Activated T-cell treated with anti-CD3 and anti-CD28 coated beads for 24 hours (primary cell): ENCODE data around the gene PLBD1.

Experiments used
- DNase-seq: peaks from one replicate; pipeline ENCODE4 v3.0.0-alpha.2; 2020; ENCODE audit warnings: low read depth

Gene PLBD1

GRCh38 chr12:14567351-14568162 lies at the start of gene PLBD1:
Gene PLBD1, minus strand, starts transcription at chr12:14567883. Its CDS starts 187 bp downstream, at chr12:14567696.
- DNase-seq, result no peak

DNA sequence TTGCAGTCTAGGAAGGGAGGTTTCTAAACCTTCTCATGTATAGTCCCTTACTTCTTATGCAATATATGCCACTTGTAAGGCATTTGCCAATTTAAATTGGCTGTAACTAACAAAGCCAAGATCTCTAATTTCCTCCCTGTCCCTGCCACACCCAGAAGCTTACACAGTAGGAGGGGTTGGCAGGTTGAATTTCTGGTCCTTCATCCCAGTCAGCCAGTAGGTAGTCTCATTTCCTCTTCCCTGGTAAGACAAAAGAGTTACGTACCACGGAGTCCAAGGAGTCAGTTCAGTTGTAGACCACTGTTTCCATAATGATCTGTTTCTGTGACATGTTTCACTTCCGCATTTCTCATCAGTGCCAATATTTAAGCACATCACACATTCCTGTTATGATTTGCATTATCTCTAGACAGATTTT lies 47.0 kb upstream of the PLBD1 start:
- DNase-seq, result no peak

DNA sequence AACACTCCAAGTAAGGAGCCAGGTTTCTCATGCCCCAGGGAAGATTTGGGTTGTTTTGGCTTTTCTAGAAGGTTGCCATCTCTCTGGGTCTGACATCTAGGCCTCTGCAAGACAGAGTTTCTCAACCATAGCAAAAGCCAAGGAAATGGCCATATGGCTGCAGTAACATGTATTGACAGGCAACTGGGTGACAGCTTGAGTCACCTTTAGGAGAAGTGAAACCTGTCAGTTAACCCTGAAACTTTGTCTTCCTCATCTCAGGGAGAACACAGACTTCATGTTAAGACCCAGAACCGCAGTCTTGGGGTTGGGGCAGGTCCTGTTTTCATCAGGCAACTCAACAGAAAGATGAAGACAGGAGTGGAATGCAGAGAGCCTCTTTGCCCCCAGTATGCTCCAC lies 46.0 kb upstream of the PLBD1 start:
- no peak for DNase-seq

DNA sequence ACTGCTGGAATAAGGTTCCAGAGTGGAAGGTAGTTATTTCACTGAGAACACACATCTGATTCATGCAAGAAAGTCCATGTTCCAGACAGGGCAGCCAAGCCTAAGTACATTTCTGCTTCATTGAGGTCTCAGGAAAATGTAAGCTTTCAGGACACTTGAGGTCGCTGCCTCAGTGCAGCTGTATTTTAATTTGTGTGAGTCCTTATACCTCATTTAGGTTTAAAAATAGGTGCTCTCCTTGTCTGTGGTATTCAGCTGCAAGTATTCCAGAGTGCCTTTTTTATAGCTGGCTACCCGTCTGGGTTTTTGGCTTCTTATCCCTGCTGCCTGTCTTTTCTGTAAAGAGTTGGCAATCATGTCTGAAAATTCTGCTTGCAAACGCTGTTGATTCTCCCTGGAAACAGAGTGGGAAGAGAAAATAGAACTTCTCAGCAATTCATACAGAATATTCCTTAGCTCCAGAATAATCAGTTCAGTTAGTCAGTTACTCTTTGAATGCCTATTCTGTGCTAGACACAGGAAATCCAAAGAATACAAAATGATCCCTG lies 45.3 kb upstream of the PLBD1 start:
- DNase-seq, result no peak

DNA sequence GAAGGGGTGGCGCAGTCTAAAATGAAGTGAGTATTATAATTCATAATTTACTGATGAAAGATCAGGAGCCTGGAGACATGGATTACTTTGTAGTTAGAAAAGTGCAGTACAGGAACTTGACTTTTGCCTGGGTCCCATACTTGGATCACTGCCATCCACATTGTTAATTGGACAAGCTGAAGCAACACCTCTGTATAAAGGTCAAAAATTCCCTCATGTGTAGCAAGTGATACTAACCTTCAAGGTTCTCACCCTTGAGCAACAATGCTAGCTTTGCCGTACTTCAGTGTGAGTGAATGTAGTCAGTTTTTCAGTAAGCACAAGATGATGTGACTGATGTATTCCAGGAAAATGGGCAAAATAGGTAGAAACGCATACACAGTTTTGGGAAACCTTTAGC lies 44.6 kb upstream of the PLBD1 start:
- no peak for DNase-seq

- no peak for DNase-seq
Measured at GRCh38 chr12:14611640-14612203, 44.0 kb upstream of the PLBD1 start.

- DNase-seq, result no peak
Measured at GRCh38 chr12:14607568-14607967, 39.9 kb upstream of the PLBD1 start.

- DNase-seq, result no peak
Measured at GRCh38 chr12:14605401-14605989, 37.8 kb upstream of the PLBD1 start.

- no peak for DNase-seq
Measured at GRCh38 chr12:14601692-14602478, 34.2 kb upstream of the PLBD1 start.

DNA sequence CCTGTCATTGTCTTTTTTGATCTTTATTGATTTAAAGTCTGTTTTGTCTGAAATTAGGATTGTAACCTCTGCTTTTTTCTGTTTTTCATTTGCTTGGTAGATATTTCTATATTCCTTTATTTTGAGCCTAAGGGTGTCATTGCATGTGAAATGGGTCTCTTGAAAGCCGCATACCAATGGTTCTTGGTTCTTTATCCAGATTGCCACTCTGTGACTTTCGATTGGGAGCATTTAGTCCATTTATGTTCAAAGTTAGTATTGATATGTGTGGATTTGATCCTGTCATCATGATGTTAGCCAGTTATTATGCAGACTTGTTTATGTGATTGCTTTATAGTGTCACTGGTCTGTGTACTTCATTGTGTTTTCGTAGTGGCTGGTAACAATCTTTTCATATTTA lies 29.8 kb upstream of the PLBD1 start:
- DNase-seq, result no peak

- DNase-seq, result no peak
Measured at GRCh38 chr12:14591719-14592118, 24.0 kb upstream of the PLBD1 start.

DNA sequence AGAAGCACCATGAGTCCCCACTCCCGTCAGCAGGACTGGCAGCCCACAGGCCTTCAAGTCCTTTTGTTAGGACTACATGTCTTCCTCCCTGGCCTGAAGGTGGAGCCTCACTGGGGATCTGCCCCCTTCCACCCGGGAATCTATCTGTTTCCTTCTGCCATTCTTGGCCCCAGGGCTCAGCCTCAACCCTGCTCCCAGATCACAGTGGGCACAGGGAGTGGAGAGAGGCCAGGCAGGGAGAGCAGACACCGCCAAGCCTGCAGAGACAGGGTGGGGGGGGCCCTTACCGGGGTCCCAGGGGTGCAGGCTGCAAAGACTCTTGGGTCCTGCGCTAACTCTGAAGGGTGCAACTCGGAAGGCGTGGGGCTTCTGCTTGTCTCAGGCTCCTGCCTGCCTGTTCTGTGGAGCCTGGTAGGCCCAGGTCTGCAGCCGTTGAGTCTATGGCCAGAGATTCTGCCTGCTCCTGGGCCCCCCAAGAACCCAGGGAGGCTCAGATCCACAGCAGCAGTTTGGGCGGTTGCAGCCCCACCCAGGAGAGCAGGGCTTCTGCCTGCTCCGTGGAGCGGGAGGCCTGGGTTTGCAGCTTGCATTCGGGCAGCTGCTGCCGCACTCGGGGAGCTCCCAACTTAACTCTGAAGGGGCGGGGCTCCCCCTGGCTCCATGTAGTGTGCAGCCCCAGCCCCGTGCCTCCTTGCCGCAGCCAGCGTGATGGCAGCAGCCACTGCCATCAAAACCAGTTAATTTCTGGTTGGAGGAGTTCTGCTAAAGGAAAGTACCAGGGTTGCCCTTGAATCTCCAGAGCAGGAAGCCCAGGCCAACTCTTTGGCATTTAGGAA lies 21.7 kb upstream of the PLBD1 start:
- DNase-seq, result no peak

GRCh38 chr12:14588571-14588970 lies 20.9 kb upstream of the PLBD1 start:
- DNase-seq, result no peak

DNA sequence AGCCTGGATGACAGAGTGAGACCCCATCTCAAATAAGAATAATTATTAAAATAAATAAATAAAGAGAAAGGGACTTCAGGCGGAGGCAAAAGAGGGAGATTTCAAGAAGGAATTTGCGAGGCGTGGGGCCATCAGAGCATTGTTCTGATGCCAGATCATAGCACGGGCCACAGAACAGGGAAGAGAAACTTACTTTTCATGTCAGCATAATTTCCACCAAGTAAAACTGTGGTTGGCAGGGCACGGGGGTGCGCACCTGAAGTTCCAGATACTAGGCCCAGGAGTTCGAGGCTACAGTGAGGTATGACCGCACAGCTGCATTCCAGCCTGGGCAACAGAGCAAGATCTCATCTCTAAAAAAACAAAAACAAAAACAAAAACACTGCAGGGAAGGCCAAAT lies 11.0 kb upstream of the PLBD1 start:
- DNase-seq, result no peak

DNA sequence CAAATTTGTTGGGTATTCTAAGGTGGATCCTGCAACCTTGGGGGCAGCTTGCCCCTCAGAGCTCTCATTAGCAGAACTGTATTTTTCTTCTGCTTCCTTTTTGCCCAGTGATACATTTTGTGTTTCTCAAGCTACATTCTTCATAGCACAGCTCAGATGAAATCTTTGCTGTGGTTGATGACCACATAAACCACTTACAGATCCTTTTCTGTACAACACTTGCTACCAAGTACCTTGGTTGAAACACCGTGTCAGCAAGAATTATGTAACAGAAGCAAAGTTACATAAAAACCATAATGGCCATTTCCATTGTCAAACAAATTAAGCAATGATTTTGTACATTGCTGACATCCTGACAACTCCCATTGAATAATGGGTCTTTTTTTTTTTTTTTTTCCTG lies 9.7 kb upstream of the PLBD1 start:
- DNase-seq, result no peak

DNA sequence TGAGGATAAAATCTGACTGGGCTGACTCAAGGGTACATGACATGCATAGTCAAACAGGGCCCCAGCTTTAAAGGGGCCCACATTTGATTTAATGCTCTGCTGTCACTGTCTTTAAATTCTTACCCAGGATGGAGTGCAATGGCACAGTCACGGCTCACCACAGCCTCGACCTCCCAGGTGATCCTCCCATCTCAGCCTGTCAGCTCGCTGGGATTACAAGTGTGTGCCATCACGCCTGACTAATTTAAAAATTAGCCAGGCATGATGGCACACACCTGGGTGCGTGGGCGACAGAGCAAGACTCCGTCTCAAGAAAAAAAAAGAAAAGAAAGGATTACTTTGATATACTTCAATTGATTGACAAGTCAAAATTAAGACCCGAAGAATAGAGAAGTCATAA lies 9.2 kb upstream of the PLBD1 start:
- DNase-seq, result no peak

DNA sequence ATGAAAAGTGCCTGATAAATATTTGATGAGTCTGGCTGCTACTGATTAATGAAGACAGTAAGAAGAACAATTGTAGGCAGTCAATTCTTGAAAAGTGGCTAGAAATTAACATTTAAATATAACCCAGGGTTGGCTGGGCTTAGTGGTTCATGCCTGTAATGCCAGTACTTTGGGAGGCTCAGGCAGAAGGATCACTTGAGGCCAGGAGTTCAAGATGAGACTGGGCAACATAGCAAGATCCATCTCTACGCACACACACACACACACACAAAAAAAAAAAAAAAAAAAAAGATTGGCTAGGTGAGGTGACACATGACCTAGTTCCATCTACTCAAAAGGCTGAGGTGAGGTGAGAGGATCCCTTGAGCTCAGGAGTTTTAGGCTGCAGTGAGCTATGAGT lies 7.9 kb upstream of the PLBD1 start:
- no peak for DNase-seq

- no peak for DNase-seq
Measured at GRCh38 chr12:14573118-14573517, 5.4 kb upstream of the PLBD1 start.

GRCh38 chr12:14572401-14572800 lies 4.7 kb upstream of the PLBD1 start:
- no peak for DNase-seq

- no peak for DNase-seq
Measured at GRCh38 chr12:14571779-14572178, 4.1 kb upstream of the PLBD1 start.

DNA sequence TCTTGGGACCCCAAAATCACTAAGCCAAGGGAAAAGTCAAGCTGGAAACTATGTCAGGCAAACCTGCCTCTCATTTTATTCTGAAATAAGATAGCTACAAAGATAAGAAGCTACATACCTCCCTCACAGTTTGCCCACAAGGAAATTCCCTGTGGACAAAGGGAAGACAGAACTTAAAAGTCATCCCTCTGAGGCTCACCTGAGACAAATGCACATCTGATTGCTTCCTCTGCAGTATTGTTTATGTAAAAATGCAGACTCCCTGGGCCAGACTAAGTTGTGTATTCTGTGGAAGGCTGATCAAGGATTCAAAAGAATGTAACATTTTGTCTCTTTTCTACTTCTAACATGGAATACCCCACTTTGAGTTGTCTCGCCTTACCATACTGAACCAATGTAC lies 2.5 kb upstream of the PLBD1 start:
- no peak for DNase-seq
